ENCODE data around the gene CTNNA2. TPM values are rescaled to one million over a fixed set of nuclear protein-coding genes. Genes with fewer than 3 reads are reported as not detected.

Gene CTNNA2
- total RNA-seq, 1 experiment from 2014 or later = 5.5 TPM

DNA sequence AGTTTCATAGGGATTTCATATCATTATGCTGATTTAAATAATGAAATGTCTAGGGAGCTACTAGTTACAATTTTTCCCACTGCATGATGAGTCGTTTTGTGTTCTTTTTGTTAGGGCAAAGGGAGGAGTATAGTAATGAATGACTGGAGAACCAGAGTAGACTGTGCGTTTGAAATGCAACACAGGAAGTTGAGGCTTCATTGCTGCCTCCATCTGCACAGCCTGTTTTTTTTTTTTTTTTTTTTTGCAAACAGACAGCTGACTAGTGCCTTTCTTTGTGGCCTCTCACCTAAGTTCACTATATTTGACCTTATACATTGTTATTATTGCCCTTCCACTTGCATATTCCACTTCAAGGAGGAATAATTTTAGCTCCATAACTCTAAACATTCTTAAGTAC, 1078.4 kb downstream of the CTNNA2 start:
- peaks cover 2 to 7% of the 10 kb centered on the region in 2 experiments; a peak in 2 of 5 replicates for H3K9me3 Mint-ChIP-seq
- Histone ChIP-seq H3K23me2 (ENCODE audit: insufficient read length, low read depth, low read length, poor library complexity, severe bottlenecking) (no peaks in the 10 kb centered on the region), H2BK15ac (ENCODE audit: low read depth, low read length) (no peak overlapping the region), H2AFZ (ENCODE audit: low read length) (no peak overlapping the region), H2BK120ac (ENCODE audit: low read depth, low read length, poor library complexity, severe bottlenecking) (no peak overlapping the region), H4K20me1 (ENCODE audit: control insufficient read depth, insufficient read depth, insufficient read length) (no peaks in the 10 kb centered on the region), H3K79me2 (ENCODE audit: insufficient read depth, low read length) (no peaks in the 10 kb centered on the region; the same call in 1 of the 2 replicates), H3K4me1 (ENCODE audit: insufficient read depth, low read length) (no peaks in the 10 kb centered on the region), H3K27me3 (ENCODE audit: insufficient read depth, low read length) (no peaks in the 10 kb centered on the region), H3K56ac (ENCODE audit: insufficient read length, low read depth, low read length) (no peak overlapping the region), H2BK12ac (ENCODE audit: insufficient read length, low read depth, low read length) (no peak overlapping the region), H2BK5ac (ENCODE audit: insufficient read length, low read length) (no peak overlapping the region), H3K9ac (ENCODE audit: extremely low read depth, insufficient read length, low read length) (no peak overlapping the region), H3K27ac (ENCODE audit: insufficient read length, low read depth, low read length) (no peak overlapping the region), H4K5ac (ENCODE audit: insufficient read length, low read depth, low read length) (no peak overlapping the region), H3K18ac (ENCODE audit: insufficient read length, low read depth, low read length) (no peak overlapping the region), H3K14ac (ENCODE audit: insufficient read depth, low read length) (no peak overlapping the region), H2AK5ac (ENCODE audit: insufficient read length, low read length) (no peak overlapping the region), H3K4ac (ENCODE audit: low read depth, low read length) (no peak overlapping the region), H3K9me3 (ENCODE audit: control insufficient read depth, low read depth, low read length) (no peaks in the 10 kb centered on the region), H3K4me2 (ENCODE audit: insufficient read depth, insufficient read length, low read length) (no peak overlapping the region), H4K91ac (ENCODE audit: insufficient read length, low read depth, low read length) (no peak overlapping the region), H3T11ph (ENCODE audit: low read length) (no peak overlapping the region), H3K79me1 (ENCODE audit: insufficient read depth, low read depth, low read length, poor library complexity, severe bottlenecking) (no peaks in the 10 kb centered on the region), H2BK20ac (ENCODE audit: low read depth, low read length, poor library complexity, severe bottlenecking) (no peak overlapping the region), H3K23ac (ENCODE audit: insufficient read length, low read depth, low read length) (no peak overlapping the region), H4K8ac (replicated peaks; ENCODE audit: insufficient read length, low read depth, low read length) (no peak overlapping the region)
- DNase-seq = no peak
- H3K27me3 Mint-ChIP-seq (ENCODE audit: low read depth) = no peaks in the 10 kb centered on the region
- peaks cover 0 to 8% (median 0%) of the 10 kb centered on the region in 3 experiments; a peak in 1 of 7 replicates for H3K36me3 Mint-ChIP-seq (ENCODE audit: insufficient read depth in 1 of 3, low read depth in 3 of 3)
- no peaks in the 10 kb centered on the region for H3K4me1 Mint-ChIP-seq
- TF ChIP-seq, protein P1, sequence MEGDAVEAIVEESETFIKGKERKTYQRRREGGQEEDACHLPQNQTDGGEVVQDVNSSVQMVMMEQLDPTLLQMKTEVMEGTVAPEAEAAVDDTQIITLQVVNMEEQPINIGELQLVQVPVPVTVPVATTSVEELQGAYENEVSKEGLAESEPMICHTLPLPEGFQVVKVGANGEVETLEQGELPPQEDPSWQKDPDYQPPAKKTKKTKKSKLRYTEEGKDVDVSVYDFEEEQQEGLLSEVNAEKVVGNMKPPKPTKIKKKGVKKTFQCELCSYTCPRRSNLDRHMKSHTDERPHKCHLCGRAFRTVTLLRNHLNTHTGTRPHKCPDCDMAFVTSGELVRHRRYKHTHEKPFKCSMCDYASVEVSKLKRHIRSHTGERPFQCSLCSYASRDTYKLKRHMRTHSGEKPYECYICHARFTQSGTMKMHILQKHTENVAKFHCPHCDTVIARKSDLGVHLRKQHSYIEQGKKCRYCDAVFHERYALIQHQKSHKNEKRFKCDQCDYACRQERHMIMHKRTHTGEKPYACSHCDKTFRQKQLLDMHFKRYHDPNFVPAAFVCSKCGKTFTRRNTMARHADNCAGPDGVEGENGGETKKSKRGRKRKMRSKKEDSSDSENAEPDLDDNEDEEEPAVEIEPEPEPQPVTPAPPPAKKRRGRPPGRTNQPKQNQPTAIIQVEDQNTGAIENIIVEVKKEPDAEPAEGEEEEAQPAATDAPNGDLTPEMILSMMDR (conservative IDR thresholded peaks at IDR 0.05) = no peak
- WGBS (ENCODE audit: extremely low coverage, insufficient read length, low lambda C conversion rate) = no CpG with 5 or more reads among the region's 2 CpGs
- H3K27ac Mint-ChIP-seq = no peak overlapping the region
- H3K4me3 Mint-ChIP-seq = no peak overlapping the region

Measured in H9 (cell line).